GM23338 (cell line): Measurements from ENCODE around the gene MIGA1. TPM values are rescaled to one million over a fixed set of nuclear protein-coding genes. Genes with fewer than 3 reads are reported as not detected.

Experiments used
- ATAC-seq: fragments of 200-7000 bp; cut with Tn5 transposase; 3 replicates; pipeline ENCODE4 v1.9.1; 2020
- DNase-seq: peaks from one replicate; pipeline ENCODE4 v3.0.0-alpha.2; 2015; ENCODE audit warnings: low spot score
- H2AFZ ChIP-seq: fragments of 200-600 bp; sonication (generic); 2 replicates; pipeline ENCODE4 v1.8.0; 2016; ENCODE audit warnings: antibody characterized with exemption, mild to moderate bottlenecking, moderate library complexity
- H3F3A ChIP-seq: fragments of 200-600 bp; sonication (generic); replicated peaks from 2 replicates; pipeline ENCODE4 v1.8.0; 2017; ENCODE audit warnings: antibody characterized with exemption, mixed run types, low read depth
- H3K27ac ChIP-seq: fragments of 200-600 bp; sonication (generic); 2 replicates; pipeline ENCODE4 v1.6.1; 2016; ENCODE audit warnings: low read depth
- H3K27me3 ChIP-seq: fragments of 200-600 bp; sonication (generic); 2 replicates; pipeline ENCODE4 v1.8.0; 2016; ENCODE audit warnings: mild to moderate bottlenecking, mixed run types, moderate library complexity; ENCODE audit not compliant: insufficient read depth
- H3K36me3 ChIP-seq: fragments of 200-600 bp; sonication (generic); 2 replicates; pipeline ENCODE4 v1.8.0; 2016; ENCODE audit warnings: mild to moderate bottlenecking; ENCODE audit not compliant: insufficient read depth
- H3K4me1 ChIP-seq: fragments of 200-600 bp; sonication (generic); 2 replicates; pipeline ENCODE4 v1.8.0; 2016; ENCODE audit warnings: mild to moderate bottlenecking, moderate library complexity; ENCODE audit not compliant: insufficient read depth
- H3K4me2 ChIP-seq: fragments of 200-600 bp; sonication (generic); 2 replicates; pipeline ENCODE4 v1.7.1; 2017; ENCODE audit warnings: mixed run types
- H3K4me3 ChIP-seq: fragments of 200-600 bp; sonication (generic); 2 replicates; pipeline ENCODE4 v1.6.1; 2016; ENCODE audit warnings: mixed run types
- H3K79me2 ChIP-seq: fragments of 200-600 bp; sonication (generic); replicated peaks from 2 replicates; pipeline ENCODE4 v1.8.0; 2017; ENCODE audit warnings: mild to moderate bottlenecking; ENCODE audit not compliant: insufficient read depth
- H3K9me2 ChIP-seq: fragments of 200-600 bp; sonication (generic); 2 replicates; pipeline ENCODE4 v1.8.0; 2017; ENCODE audit not compliant: insufficient read depth
- H4K20me1 ChIP-seq: fragments of 200-600 bp; sonication (generic); replicated peaks from 2 replicates; pipeline ENCODE4 v1.8.0; 2017; ENCODE audit warnings: mild to moderate bottlenecking; ENCODE audit not compliant: insufficient read depth
- H3K27ac Mint-ChIP-seq: 2 replicates; pipeline ENCODE4 v1.8.0; 2020; ENCODE audit warnings: inconsistent platforms, mild to moderate bottlenecking, moderate library complexity, mixed read lengths
- H3K27me3 Mint-ChIP-seq: 3 replicates; pipeline ENCODE4 v1.8.0; 2022; ENCODE audit warnings: low read depth, mild to moderate bottlenecking, moderate library complexity, mixed read lengths, inconsistent platforms; ENCODE audit not compliant: insufficient read depth, poor library complexity
- H3K36me3 Mint-ChIP-seq: 3 replicates; pipeline ENCODE4 v1.8.0; 2021; ENCODE audit warnings: low read depth, mild to moderate bottlenecking, inconsistent platforms, moderate library complexity, mixed read lengths
- H3K4me1 Mint-ChIP-seq: 3 replicates; pipeline ENCODE4 v1.8.0; 2020; ENCODE audit warnings: mild to moderate bottlenecking, inconsistent platforms, mixed read lengths
- H3K4me3 Mint-ChIP-seq: 3 replicates; pipeline ENCODE4 v1.8.0; 2021; ENCODE audit warnings: moderate library complexity, mild to moderate bottlenecking, inconsistent platforms, mixed read lengths
- H3K9me3 Mint-ChIP-seq: 3 replicates; pipeline ENCODE4 v1.8.0; 2020; ENCODE audit warnings: moderate library complexity, mild to moderate bottlenecking, inconsistent platforms, mixed read lengths
- CTCF ChIP-seq, 2 experiments: fragments of 200-600 bp in 1 of 2; sonication (generic) in 1 of 2; conservative IDR thresholded peaks; 2 replicates each; pipeline versions ENCODE4 v1.5.1 to v1.6.1; 2016 to 2017; ENCODE audit warnings: antibody characterized with exemption in 2 of 2, low read depth in 2 of 2, mild to moderate bottlenecking in 2 of 2, moderate library complexity in 1 of 2
- EZH2phosphoT487 ChIP-seq: fragments of 200-600 bp; sonication (generic); IDR thresholded peaks from one replicate; pipeline ENCODE4 v1.8.1; 2018; ENCODE audit warnings: antibody characterized with exemption; ENCODE audit not compliant: unreplicated experiment
- NANOG ChIP-seq: IDR thresholded peaks from 2 replicates; pipeline ENCODE4 v1.6.1; 2016; ENCODE audit warnings: antibody characterized with exemption, borderline replicate concordance
- POLR2AphosphoS5 ChIP-seq: IDR thresholded peaks from 2 replicates; pipeline ENCODE4 v1.6.1; 2016; ENCODE audit warnings: antibody characterized with exemption, low read depth
- STAT1 ChIP-seq: IDR thresholded peaks from one replicate; pipeline ENCODE4 v1.6.1; 2016; ENCODE audit warnings: antibody characterized with exemption; ENCODE audit not compliant: unreplicated experiment
- ZNF331 ChIP-seq: fragments of 250-450 bp; sonication (Bioruptor Pico); IDR thresholded peaks from 2 replicates; pipeline ENCODE4 v1.5.0; 2020; ENCODE audit warnings: low read depth, mild to moderate bottlenecking, moderate library complexity
- polyA plus RNA-seq: library from polyadenylated mRNA; unstranded; fragments of >200 nt; fragmentation: Nextera tagmentation; extraction: Ambion mirVana; gene quantifications from 2 replicates; pipeline ENCODE4 v1.2.1, GENCODE V29; 2016
- total RNA-seq: library from RNA; depleted of rRNA; stranded (reverse); fragments of >200 nt; shearing (Covaris generic); gene quantifications from 2 replicates; pipeline ENCODE4 v1.2.3, GENCODE V29; 2014
- TF ChIP-seq, protein P1 (sequence below): IDR thresholded peaks from 2 replicates; pipeline ENCODE4 v1.6.1; 2016; ENCODE audit warnings: antibody characterized with exemption
- TF ChIP-seq, protein P2 (sequence below): fragments of 250-450 bp; sonication (Bioruptor Pico); IDR thresholded peaks from 2 replicates; pipeline ENCODE4 v1.5.0; 2020; ENCODE audit warnings: mild to moderate bottlenecking, moderate library complexity

Gene MIGA1
- total and polyA plus RNA-seq, 2 experiments from 2014 or later, result 3.4 to 7.5 TPM

GRCh38 chr1:77829851-77830250 lies 50.4 kb downstream of the MIGA1 start (continued):
- TF ChIP-seq POLR2AphosphoS5, result no peak
- no peak for TF ChIP-seq NANOG
- no peak for TF ChIP-seq CTCF (conservative IDR thresholded peaks at IDR 0.05; ENCODE audit: low read depth in 2 of 2)
- no peak for TF ChIP-seq STAT1
- TF ChIP-seq, protein P1, sequence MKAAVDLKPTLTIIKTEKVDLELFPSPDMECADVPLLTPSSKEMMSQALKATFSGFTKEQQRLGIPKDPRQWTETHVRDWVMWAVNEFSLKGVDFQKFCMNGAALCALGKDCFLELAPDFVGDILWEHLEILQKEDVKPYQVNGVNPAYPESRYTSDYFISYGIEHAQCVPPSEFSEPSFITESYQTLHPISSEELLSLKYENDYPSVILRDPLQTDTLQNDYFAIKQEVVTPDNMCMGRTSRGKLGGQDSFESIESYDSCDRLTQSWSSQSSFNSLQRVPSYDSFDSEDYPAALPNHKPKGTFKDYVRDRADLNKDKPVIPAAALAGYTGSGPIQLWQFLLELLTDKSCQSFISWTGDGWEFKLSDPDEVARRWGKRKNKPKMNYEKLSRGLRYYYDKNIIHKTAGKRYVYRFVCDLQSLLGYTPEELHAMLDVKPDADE, result no peak

- no peak overlapping the region for H3K4me3 ChIP-seq
- peaks cover 3% of the 10 kb centered on the region for H3K27me3 Mint-ChIP-seq
These were observed 51.5 kb downstream of the MIGA1 start for GRCh38 chr1:77830946-77831345.

DNA sequence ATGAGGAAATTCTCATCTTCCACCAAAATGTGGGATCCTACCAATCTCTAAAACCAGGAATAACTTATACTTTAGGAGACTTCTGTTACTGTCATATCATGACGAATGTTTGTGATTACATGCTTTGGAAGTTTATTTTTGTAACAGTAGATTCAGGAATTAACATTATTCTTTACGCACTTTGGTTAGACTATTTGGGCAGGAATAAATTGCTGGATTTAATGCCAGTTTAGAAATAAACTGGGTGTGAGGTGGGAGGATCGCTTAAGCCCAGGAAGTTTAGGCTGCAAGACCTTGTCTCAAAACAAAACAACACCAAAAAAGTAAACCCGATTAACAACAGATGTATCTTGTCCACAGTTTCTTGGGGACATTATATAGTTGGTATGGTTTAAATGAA lies 52.1 kb downstream of the MIGA1 start:
- Histone ChIP-seq H2AFZ (no peak overlapping the region), H3K9me2 (no peaks in the 10 kb centered on the region), H3F3A (no peaks in the 10 kb centered on the region), H3K27me3 (no peaks in the 10 kb centered on the region), H4K20me1 (no peaks in the 10 kb centered on the region), H3K27ac (no peak overlapping the region), H3K4me2 (no peak overlapping the region), H3K4me3 (no peak overlapping the region), H3K4me1 (no peaks in the 10 kb centered on the region), H3K36me3 (no peaks in the 10 kb centered on the region), H3K79me2 (no peaks in the 10 kb centered on the region)
- DNase-seq, result no peak
- no peak for ATAC-seq
- Mint-ChIP-seq H3K9me3 (no peaks in the 10 kb centered on the region), H3K27me3 (peaks cover 2% of the 10 kb centered on the region), H3K27ac (no peak overlapping the region), H3K36me3 (peaks cover 8% of the 10 kb centered on the region; the same call in 2 of the 3 replicates), H3K4me1 (no peaks in the 10 kb centered on the region), H3K4me3 (no peak overlapping the region)
- TF ChIP-seq NANOG (no peak), STAT1 (no peak), ZNF331 (CRISPR knock-in tag) (no peak), EZH2phosphoT487 (no peak)
- TF ChIP-seq, protein P2, sequence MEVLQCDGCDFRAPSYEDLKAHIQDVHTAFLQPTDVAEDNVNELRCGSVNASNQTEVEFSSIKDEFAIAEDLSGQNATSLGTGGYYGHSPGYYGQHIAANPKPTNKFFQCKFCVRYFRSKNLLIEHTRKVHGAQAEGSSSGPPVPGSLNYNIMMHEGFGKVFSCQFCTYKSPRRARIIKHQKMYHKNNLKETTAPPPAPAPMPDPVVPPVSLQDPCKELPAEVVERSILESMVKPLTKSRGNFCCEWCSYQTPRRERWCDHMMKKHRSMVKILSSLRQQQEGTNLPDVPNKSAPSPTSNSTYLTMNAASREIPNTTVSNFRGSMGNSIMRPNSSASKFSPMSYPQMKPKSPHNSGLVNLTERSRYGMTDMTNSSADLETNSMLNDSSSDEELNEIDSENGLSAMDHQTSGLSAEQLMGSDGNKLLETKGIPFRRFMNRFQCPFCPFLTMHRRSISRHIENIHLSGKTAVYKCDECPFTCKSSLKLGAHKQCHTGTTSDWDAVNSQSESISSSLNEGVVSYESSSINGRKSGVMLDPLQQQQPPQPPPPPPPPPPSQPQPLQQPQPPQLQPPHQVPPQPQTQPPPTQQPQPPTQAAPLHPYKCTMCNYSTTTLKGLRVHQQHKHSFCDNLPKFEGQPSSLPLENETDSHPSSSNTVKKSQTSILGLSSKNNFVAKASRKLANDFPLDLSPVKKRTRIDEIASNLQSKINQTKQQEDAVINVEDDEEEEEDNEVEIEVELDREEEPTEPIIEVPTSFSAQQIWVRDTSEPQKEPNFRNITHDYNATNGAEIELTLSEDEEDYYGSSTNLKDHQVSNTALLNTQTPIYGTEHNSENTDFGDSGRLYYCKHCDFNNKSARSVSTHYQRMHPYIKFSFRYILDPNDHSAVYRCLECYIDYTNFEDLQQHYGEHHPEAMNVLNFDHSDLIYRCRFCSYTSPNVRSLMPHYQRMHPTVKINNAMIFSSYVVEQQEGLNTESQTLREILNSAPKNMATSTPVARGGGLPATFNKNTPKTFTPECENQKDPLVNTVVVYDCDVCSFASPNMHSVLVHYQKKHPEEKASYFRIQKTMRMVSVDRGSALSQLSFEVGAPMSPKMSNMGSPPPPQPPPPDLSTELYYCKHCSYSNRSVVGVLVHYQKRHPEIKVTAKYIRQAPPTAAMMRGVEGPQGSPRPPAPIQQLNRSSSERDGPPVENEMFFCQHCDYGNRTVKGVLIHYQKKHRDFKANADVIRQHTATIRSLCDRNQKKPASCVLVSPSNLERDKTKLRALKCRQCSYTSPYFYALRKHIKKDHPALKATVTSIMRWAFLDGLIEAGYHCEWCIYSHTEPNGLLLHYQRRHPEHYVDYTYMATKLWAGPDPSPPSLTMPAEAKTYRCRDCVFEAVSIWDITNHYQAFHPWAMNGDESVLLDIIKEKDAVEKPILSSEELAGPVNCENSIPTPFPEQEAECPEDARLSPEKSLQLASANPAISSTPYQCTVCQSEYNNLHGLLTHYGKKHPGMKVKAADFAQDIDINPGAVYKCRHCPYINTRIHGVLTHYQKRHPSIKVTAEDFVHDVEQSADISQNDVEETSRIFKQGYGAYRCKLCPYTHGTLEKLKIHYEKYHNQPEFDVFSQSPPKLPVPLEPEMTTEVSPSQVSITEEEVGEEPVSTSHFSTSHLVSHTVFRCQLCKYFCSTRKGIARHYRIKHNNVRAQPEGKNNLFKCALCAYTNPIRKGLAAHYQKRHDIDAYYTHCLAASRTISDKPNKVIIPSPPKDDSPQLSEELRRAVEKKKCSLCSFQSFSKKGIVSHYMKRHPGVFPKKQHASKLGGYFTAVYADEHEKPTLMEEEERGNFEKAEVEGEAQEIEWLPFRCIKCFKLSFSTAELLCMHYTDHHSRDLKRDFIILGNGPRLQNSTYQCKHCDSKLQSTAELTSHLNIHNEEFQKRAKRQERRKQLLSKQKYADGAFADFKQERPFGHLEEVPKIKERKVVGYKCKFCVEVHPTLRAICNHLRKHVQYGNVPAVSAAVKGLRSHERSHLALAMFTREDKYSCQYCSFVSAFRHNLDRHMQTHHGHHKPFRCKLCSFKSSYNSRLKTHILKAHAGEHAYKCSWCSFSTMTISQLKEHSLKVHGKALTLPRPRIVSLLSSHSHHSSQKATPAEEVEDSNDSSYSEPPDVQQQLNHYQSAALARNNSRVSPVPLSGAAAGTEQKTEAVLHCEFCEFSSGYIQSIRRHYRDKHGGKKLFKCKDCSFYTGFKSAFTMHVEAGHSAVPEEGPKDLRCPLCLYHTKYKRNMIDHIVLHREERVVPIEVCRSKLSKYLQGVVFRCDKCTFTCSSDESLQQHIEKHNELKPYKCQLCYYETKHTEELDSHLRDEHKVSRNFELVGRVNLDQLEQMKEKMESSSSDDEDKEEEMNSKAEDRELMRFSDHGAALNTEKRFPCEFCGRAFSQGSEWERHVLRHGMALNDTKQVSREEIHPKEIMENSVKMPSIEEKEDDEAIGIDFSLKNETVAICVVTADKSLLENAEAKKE (CRISPR knock-in tag), result no peak

More at GRCh38 chr1:77830946-77831345, 51.5 kb downstream of the MIGA1 start:
- no peaks in the 10 kb centered on the region for H4K20me1 ChIP-seq
- Mint-ChIP-seq H3K4me1 (no peaks in the 10 kb centered on the region), H3K4me3 (no peak overlapping the region), H3K36me3 (peaks cover 8% of the 10 kb centered on the region; the same call in 2 of the 3 replicates), H3K27ac (no peak overlapping the region), H3K9me3 (no peaks in the 10 kb centered on the region)
- no peak overlapping the region for H3K4me2 ChIP-seq
- no peaks in the 10 kb centered on the region for H3K36me3 ChIP-seq
- no peak for TF ChIP-seq NANOG
- no peaks in the 10 kb centered on the region for H3F3A ChIP-seq
- no peaks in the 10 kb centered on the region for H3K4me1 ChIP-seq
- H3K27ac ChIP-seq, result no peak overlapping the region
- H3K27me3 ChIP-seq, result no peaks in the 10 kb centered on the region
- DNase-seq, result no peak
- no peak overlapping the region for H2AFZ ChIP-seq
- ATAC-seq, result no peak
- no peaks in the 10 kb centered on the region for H3K79me2 ChIP-seq
- no peaks in the 10 kb centered on the region for H3K9me2 ChIP-seq
